Endothelial cell of umbilical vein (primary cell): ENCODE results near the gene STARD13.

Experiments
- EZH2 ChIP-seq: IDR thresholded peaks from 2 replicates; pipeline ENCODE4 v1.6.1; 2012; ENCODE audit warnings: borderline replicate concordance, low read depth, mild to moderate bottlenecking, moderate library complexity, low read length, inconsistent platforms; ENCODE audit not compliant: severe bottlenecking
- FOS ChIP-seq: IDR thresholded peaks from 2 replicates; pipeline ENCODE4 v1.6.1; 2011; ENCODE audit warnings: mild to moderate bottlenecking, low read length, moderate library complexity, borderline replicate concordance; ENCODE audit not compliant: insufficient read depth
- GATA2 ChIP-seq: IDR thresholded peaks from 2 replicates; pipeline ENCODE4 v1.7.0; 2011; ENCODE audit warnings: low read depth, mild to moderate bottlenecking, moderate library complexity, mixed read lengths, low read length; ENCODE audit not compliant: insufficient read length, insufficient read depth
- JUN ChIP-seq: IDR thresholded peaks from 2 replicates; pipeline ENCODE4 v1.6.1; 2011; ENCODE audit warnings: borderline replicate concordance, low read depth; ENCODE audit not compliant: insufficient read length, insufficient read depth
- MYC ChIP-seq: IDR thresholded peaks from one replicate; pipeline ENCODE4 v1.6.1; 2011; ENCODE audit warnings: mild to moderate bottlenecking, low read depth, low read length
- POLR2A ChIP-seq: IDR thresholded peaks from 2 replicates; pipeline ENCODE4 v1.6.1; 2012; ENCODE audit warnings: low read depth, mild to moderate bottlenecking, control low read depth, low read length
- POLR2AphosphoS5 ChIP-seq: IDR thresholded peaks from 2 replicates; pipeline ENCODE4 v1.6.1; 2012; ENCODE audit warnings: low read depth, mild to moderate bottlenecking, control low read depth, low read length, moderate library complexity; ENCODE audit not compliant: insufficient read depth
- TF ChIP-seq, protein P1 (sequence below), 2 donors: IDR thresholded peaks; 1 replicate in 1 of 2; 2 replicates in 1 of 2; pipeline ENCODE4 v1.5.1; 2011; ENCODE audit warnings: low read length in 2 of 2, mild to moderate bottlenecking in 2 of 2, moderate library complexity in 2 of 2, control low read depth in 1 of 2, inconsistent platforms in 1 of 2, low read depth in 1 of 2; ENCODE audit not compliant: insufficient read depth in 1 of 2; ENCODE audit errors: extremely low read depth in 1 of 2
- TF ChIP-seq, protein P2 (sequence below): IDR thresholded peaks from 2 replicates; pipeline ENCODE4 v1.6.1; 2011; ENCODE audit not compliant: insufficient read depth, insufficient read length

DNA sequence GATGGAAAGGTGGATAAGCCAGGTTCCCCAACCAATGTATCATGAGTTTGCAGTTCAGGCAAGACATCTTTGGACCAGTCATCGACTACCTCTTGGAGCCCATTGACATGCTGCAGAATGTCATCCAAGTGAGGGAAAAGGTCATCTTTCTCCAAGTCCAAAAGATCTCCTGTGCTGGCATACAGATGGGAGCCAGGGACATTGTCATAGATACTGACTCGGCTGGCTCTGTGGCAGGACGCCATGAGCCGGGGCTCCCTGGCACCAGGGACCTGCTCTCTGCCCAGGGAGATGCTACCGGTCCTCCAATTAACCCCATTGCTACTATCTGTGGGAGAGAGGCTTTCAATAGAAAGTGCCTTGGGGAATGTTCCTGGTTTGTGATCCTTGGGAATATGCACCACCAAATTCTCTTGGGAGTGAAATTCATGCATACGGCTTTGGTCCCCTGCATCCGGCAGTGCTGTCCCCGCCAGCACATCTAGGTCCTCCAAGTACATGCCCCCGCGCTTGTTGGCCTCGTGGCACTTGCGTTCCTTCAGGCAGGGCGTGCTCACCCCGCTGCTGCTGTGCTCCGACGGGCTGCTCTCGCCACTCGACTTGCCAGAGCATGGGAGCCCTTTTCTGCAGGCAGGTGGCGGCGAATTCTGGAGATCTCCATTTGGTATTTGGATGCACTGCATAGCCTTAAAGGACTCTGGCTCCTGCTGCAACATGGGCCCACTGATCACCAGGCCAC, 156.3 kb downstream of the STARD13 start:
- TF ChIP-seq, protein P1, sequence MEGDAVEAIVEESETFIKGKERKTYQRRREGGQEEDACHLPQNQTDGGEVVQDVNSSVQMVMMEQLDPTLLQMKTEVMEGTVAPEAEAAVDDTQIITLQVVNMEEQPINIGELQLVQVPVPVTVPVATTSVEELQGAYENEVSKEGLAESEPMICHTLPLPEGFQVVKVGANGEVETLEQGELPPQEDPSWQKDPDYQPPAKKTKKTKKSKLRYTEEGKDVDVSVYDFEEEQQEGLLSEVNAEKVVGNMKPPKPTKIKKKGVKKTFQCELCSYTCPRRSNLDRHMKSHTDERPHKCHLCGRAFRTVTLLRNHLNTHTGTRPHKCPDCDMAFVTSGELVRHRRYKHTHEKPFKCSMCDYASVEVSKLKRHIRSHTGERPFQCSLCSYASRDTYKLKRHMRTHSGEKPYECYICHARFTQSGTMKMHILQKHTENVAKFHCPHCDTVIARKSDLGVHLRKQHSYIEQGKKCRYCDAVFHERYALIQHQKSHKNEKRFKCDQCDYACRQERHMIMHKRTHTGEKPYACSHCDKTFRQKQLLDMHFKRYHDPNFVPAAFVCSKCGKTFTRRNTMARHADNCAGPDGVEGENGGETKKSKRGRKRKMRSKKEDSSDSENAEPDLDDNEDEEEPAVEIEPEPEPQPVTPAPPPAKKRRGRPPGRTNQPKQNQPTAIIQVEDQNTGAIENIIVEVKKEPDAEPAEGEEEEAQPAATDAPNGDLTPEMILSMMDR (IDR thresholded peaks at IDR 0.05; ENCODE audit: extremely low read depth in 1 of 2, insufficient read depth in 1 of 2, low read depth in 1 of 2, low read length in 2 of 2) = no peak
- TF ChIP-seq, protein P2, sequence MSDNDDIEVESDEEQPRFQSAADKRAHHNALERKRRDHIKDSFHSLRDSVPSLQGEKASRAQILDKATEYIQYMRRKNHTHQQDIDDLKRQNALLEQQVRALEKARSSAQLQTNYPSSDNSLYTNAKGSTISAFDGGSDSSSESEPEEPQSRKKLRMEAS = no peak
- TF ChIP-seq MYC = no peak
- TF ChIP-seq EZH2 = no peak
- no peak for TF ChIP-seq POLR2A
- no peak for TF ChIP-seq POLR2AphosphoS5
- TF ChIP-seq GATA2 = no peak
- no peak for TF ChIP-seq JUN
- TF ChIP-seq FOS = no peak
